Coronary artery (tissue), 2 donors: ENCODE measurements around the gene ZSWIM5.

Experiments used
- DNase-seq: peaks from one replicate; pipeline ENCODE4 v3.0.0-alpha.2; 2017; ENCODE audit warnings: low spot score
- H3K27ac ChIP-seq, 2 donors: fragments of 200-600 bp; sonication (generic); one replicate each; pipeline ENCODE4 v1.5.1; 2016 to 2019
- H3K4me3 ChIP-seq: fragments of 200-600 bp; sonication (generic); 2 replicates; pipeline ENCODE4 v1.5.1; 2016; ENCODE audit warnings: mild to moderate bottlenecking, moderate library complexity
- TF ChIP-seq, protein P1 (sequence below): fragments of 200-600 bp; sonication (generic); IDR thresholded peaks from one replicate; pipeline ENCODE4 v1.5.1; 2019; ENCODE audit warnings: antibody characterized with exemption

The ZSWIM5 gene

DNA sequence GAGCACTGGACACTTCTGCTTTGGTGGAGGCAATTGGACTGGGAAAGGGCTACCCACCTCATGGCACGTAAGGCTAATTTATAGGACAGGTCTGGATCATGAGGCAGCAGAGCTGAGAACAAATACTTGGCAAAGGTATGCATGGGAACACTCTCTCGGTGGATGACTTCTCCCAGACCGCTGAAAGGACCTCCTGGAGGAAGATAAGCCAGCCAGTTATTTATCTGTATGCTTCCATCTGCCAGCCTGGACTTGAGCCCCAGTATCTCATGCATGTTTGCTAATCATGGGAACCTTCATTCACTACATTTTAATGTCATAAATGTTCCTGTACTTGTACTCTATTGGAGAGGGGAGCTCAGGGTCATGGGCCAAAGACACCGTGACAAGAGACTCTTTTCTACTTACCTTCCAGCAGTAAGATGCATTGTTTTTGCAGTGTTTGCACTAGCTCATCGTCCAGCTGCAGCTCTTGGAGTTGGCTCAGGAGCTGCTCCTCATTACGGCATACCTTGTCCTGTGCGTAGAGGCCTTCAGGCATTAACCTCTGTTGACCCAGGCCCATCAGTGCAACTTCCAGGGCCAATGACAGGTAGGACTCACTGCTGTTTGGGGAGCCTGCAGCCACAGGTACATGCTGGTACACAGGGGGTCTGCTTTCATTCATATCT is 170.6 kb downstream of the ZSWIM5 start:
- DNase-seq, result no peak
- TF ChIP-seq, protein P1, sequence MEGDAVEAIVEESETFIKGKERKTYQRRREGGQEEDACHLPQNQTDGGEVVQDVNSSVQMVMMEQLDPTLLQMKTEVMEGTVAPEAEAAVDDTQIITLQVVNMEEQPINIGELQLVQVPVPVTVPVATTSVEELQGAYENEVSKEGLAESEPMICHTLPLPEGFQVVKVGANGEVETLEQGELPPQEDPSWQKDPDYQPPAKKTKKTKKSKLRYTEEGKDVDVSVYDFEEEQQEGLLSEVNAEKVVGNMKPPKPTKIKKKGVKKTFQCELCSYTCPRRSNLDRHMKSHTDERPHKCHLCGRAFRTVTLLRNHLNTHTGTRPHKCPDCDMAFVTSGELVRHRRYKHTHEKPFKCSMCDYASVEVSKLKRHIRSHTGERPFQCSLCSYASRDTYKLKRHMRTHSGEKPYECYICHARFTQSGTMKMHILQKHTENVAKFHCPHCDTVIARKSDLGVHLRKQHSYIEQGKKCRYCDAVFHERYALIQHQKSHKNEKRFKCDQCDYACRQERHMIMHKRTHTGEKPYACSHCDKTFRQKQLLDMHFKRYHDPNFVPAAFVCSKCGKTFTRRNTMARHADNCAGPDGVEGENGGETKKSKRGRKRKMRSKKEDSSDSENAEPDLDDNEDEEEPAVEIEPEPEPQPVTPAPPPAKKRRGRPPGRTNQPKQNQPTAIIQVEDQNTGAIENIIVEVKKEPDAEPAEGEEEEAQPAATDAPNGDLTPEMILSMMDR, result no peak
- Histone ChIP-seq H3K27ac (no peak overlapping the region), H3K4me3 (no peak overlapping the region)

- Histone ChIP-seq H3K4me3 (no peak overlapping the region), H3K27ac (no peak overlapping the region)
- TF ChIP-seq, protein P1, result no peak
- no peak for DNase-seq
Observed at GRCh38 chr1:45033356-45033755, 173.0 kb downstream of the ZSWIM5 start.

- no peak overlapping the region for H3K4me3 ChIP-seq
- no peak overlapping the region for H3K27ac ChIP-seq
- TF ChIP-seq, protein P1, result no peak
- no peak for DNase-seq
Observed at GRCh38 chr1:45032837-45033236, 173.6 kb downstream of the ZSWIM5 start.

- no peak overlapping the region for H3K27ac ChIP-seq
- no peak for DNase-seq
- no peak overlapping the region for H3K4me3 ChIP-seq
- TF ChIP-seq, protein P1, result no peak
Observed at GRCh38 chr1:45026446-45026845, 180.0 kb downstream of the ZSWIM5 start.

DNA sequence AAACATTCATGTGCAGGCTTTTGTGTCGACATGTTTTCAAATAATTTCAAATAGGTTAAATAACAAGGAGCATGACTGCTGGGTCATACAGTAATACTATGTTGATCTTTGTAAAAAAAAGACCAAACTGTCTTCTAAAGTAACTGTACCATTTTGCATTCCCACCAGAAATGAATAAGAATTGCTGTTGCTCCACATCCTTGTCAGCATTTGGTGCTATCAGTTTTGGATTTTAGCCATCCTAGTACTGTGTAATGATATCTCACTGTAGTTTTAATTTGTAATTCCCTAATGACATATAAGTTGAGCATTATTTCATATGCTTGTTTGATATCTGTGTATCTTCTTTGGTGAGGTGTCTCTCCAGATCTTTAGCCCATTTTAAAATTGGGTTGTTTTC is 182.7 kb downstream of the ZSWIM5 start:
- TF ChIP-seq, protein P1, result no peak
- Histone ChIP-seq H3K27ac (no peak overlapping the region), H3K4me3 (no peak overlapping the region)
- DNase-seq, result no peak

- DNase-seq, result peak; percentile 38
- H3K27ac ChIP-seq, result no peak overlapping the region
- TF ChIP-seq, protein P1, result peak; percentile 66
- no peak overlapping the region for H3K4me3 ChIP-seq
Observed at GRCh38 chr1:45018599-45019230, 187.7 kb downstream of the ZSWIM5 start.

GRCh38 chr1:45016767-45017166 is 189.6 kb downstream of the ZSWIM5 start:
- Histone ChIP-seq H3K4me3 (no peak overlapping the region), H3K27ac (no peak overlapping the region)
- TF ChIP-seq, protein P1, result no peak
- peak; percentile 26 for DNase-seq
